K562 (cell line): ENCODE results near the gene AGFG2. TPM values are rescaled to one million over a fixed set of nuclear protein-coding genes. Genes with fewer than 3 reads are reported as not detected.

Source experiments
- E2F8 ChIP-seq: fragments of 450-650 bp; IDR thresholded peaks from 2 replicates; pipeline ENCODE4 v1.7.1; 2018; ENCODE audit warnings: mild to moderate bottlenecking, low read depth; ENCODE audit not compliant: partially characterized antibody
- FOXK2 ChIP-seq, 2 experiments: fragments of 450-650 bp; IDR thresholded peaks in 1 of 2; conservative IDR thresholded peaks in 1 of 2; 2 replicates each; pipeline ENCODE4 v1.6.1; 2016; ENCODE audit warnings: low read depth in 2 of 2, mild to moderate bottlenecking in 1 of 2
- NR1H2 ChIP-seq: sonication (generic); formaldehyde crosslinking; IDR thresholded peaks from 2 replicates; pipeline ENCODE4 v1.4.0; 2020; ENCODE audit warnings: mild to moderate bottlenecking, missing genetic modification reagents
- ZNF12 ChIP-seq: sonication (generic); formaldehyde crosslinking; IDR thresholded peaks from 2 replicates; pipeline ENCODE4 v1.4.0; 2020; ENCODE audit warnings: mild to moderate bottlenecking, missing genetic modification reagents
- ZNF740 ChIP-seq, 3 experiments: fragments of 200-800 bp in 1 of 3; sonication (Bioruptor generic) in 1 of 3; sonication (generic) in 1 of 3; formaldehyde crosslinking in 1 of 3; IDR thresholded peaks; 2 replicates each; pipeline versions ENCODE4 v1.6.1 to v1.8.0; 2016 to 2022; ENCODE audit warnings: mild to moderate bottlenecking in 2 of 3, missing compliant biosample characterization in 2 of 3, missing genetic modification characterization in 2 of 3, missing genetic modification reagents in 1 of 3
- polyA plus RNA-seq, 8 experiments: library from polyadenylated mRNA; depleted of rRNA in 4 of 8; stranded (reverse) in 5 of 8; unstranded in 3 of 8; fragments of >200 nt; fragmentation: Nextera tagmentation in 2 of 8; fragmentation: Illumina TruSeq in 1 of 8; extraction: Ambion mirVana in 2 of 8; extraction: Trizol in 1 of 8; gene quantifications; 2 replicates each; pipeline versions ENCODE4 v1.2.1 to v1.2.3, GENCODE V29; 2011 to 2014; ENCODE audit warnings: inconsistent platforms in 1 of 8, missing spikeins in 1 of 8
- total RNA-seq, 7 experiments: library from RNA; depleted of rRNA in 6 of 7; stranded (reverse); fragments of >200 nt in 6 of 7; fragmentation: Illumina TruSeq in 2 of 7; extraction: Trizol in 2 of 7; gene quantifications; 2 replicates each; pipeline versions ENCODE4 v1.2.1 to v1.2.3, GENCODE V29; 2011 to 2021; ENCODE audit warnings: low replicate concordance in 1 of 7
- TF ChIP-seq, protein P1 (sequence below): fragments of 450-650 bp; IDR thresholded peaks from 2 replicates; pipeline ENCODE4 v1.6.1; 2016; ENCODE audit warnings: low read depth

The AGFG2 gene
- total and polyA plus RNA-seq, 9 of the 15 experiments (the other 6 are each of a cell fraction or from before 2014, with no cell fraction given) = 0.31 to 23.1 (median 6.5) TPM

GRCh38 chr7:100584683-100585510 is 45.9 kb downstream of the AGFG2 start (continued):
- TF ChIP-seq, protein P1, sequence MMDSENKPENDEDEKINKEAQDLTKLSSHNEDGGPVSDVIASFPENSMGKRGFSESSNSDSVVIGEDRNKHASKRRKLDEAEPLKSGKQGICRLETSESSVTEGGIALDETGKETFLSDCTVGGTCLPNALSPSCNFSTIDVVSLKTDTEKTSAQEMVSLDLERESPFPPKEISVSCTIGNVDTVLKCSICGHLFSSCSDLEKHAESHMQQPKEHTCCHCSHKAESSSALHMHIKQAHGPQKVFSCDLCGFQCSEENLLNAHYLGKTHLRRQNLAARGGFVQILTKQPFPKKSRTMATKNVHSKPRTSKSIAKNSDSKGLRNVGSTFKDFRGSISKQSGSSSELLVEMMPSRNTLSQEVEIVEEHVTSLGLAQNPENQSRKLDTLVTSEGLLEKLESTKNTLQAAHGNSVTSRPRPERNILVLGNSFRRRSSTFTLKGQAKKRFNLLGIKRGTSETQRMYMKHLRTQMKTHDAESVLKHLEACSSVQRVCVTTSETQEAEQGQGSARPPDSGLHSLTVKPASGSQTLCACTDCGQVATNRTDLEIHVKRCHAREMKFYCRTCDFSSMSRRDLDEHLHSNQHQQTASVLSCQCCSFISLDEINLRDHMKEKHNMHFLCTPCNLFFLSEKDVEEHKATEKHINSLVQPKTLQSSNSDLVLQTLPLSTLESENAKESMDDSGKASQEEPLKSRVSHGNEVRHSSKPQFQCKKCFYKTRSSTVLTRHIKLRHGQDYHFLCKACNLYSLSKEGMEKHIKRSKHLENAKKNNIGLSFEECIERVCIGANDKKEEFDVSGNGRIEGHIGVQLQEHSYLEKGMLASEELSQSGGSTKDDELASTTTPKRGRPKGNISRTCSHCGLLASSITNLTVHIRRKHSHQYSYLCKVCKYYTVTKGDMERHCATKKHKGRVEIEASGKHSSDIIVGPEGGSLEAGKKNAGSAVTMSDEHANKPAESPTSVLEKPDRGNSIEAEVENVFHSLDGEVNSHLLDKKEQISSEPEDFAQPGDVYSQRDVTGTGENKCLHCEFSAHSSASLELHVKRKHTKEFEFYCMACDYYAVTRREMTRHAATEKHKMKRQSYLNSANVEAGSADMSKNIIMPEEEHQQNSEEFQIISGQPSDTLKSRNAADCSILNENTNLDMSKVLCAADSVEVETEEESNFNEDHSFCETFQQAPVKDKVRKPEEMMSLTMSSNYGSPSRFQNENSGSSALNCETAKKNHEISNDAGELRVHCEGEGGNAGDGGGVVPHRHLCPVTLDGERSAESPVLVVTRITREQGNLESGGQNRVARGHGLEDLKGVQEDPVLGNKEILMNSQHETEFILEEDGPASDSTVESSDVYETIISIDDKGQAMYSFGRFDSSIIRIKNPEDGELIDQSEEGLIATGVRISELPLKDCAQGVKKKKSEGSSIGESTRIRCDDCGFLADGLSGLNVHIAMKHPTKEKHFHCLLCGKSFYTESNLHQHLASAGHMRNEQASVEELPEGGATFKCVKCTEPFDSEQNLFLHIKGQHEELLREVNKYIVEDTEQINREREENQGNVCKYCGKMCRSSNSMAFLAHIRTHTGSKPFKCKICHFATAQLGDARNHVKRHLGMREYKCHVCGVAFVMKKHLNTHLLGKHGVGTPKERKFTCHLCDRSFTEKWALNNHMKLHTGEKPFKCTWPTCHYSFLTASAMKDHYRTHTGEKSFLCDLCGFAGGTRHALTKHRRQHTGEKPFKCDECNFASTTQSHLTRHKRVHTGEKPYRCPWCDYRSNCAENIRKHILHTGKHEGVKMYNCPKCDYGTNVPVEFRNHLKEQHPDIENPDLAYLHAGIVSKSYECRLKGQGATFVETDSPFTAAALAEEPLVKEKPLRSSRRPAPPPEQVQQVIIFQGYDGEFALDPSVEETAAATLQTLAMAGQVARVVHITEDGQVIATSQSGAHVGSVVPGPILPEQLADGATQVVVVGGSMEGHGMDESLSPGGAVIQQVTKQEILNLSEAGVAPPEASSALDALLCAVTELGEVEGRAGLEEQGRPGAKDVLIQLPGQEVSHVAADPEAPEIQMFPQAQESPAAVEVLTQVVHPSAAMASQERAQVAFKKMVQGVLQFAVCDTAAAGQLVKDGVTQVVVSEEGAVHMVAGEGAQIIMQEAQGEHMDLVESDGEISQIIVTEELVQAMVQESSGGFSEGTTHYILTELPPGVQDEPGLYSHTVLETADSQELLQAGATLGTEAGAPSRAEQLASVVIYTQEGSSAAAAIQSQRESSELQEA = no peak
- TF ChIP-seq ZNF12 = no peak; the same call in 1 of the 2 replicates
- no peak; the same call in 1 of the 2 replicates for TF ChIP-seq NR1H2
- no peak for TF ChIP-seq ZNF740 (CRISPR knock-in tag; IDR thresholded peaks at IDR 0.05)
- no peak for TF ChIP-seq ZNF740 (tag; IDR thresholded peaks at IDR 0.05)
- no peak for TF ChIP-seq E2F8
- TF ChIP-seq FOXK2 (conservative IDR thresholded peaks at IDR 0.05 in 1 of 2, IDR thresholded peaks at IDR 0.05 in 1 of 2; ENCODE audit: low read depth in 2 of 2) = no peak
